HepG2 (cell line): ENCODE results near the gene SLC17A9. TPM values are rescaled to one million over a fixed set of nuclear protein-coding genes. Genes with fewer than 3 reads are reported as not detected.

Experiments used
- ATF1 ChIP-seq: IDR thresholded peaks from 2 replicates; pipeline ENCODE4 v1.6.1; 2016; ENCODE audit warnings: mild to moderate bottlenecking, control low read depth
- CCAR2 ChIP-seq: fragments of 200-400 bp; formaldehyde crosslinking; optimal IDR thresholded peaks from 2 replicates; pipeline ENCODE3; 2018; ENCODE audit warnings: low read depth, mild to moderate bottlenecking, low read length, moderate library complexity
- DMAP1 ChIP-seq: IDR thresholded peaks from 2 replicates; pipeline ENCODE4 v1.6.1; 2016
- FOXA3 ChIP-seq: IDR thresholded peaks from 2 replicates; pipeline ENCODE4 v1.6.1; 2016; ENCODE audit warnings: missing genetic modification reagents, missing compliant biosample characterization
- GATAD1 ChIP-seq: IDR thresholded peaks from 2 replicates; pipeline ENCODE4 v1.6.1; 2016; ENCODE audit warnings: missing genetic modification reagents, missing compliant biosample characterization
- MTA3 ChIP-seq: sonication (generic); formaldehyde crosslinking; IDR thresholded peaks from 2 replicates; pipeline ENCODE4 v1.4.0; 2020; ENCODE audit warnings: missing genetic modification reagents
- NFIB ChIP-seq: sonication (generic); formaldehyde crosslinking; IDR thresholded peaks from 2 replicates; pipeline ENCODE4 v1.9.0; 2021; ENCODE audit warnings: missing genetic modification reagents, mild to moderate bottlenecking, borderline replicate concordance
- NFYB ChIP-seq: sonication (generic); formaldehyde crosslinking; IDR thresholded peaks from 2 replicates; pipeline ENCODE4 v1.4.0; 2020; ENCODE audit warnings: missing genetic modification reagents
- PHF8 ChIP-seq: sonication (generic); formaldehyde crosslinking; IDR thresholded peaks from 2 replicates; pipeline ENCODE4 v1.5.0; 2020; ENCODE audit warnings: missing genetic modification reagents
- REPIN1 ChIP-seq: sonication (generic); formaldehyde crosslinking; IDR thresholded peaks from 2 replicates; pipeline ENCODE4 v1.8.0; 2022; ENCODE audit warnings: missing genetic modification reagents, low read depth, mild to moderate bottlenecking, borderline replicate concordance
- RFX3 ChIP-seq: IDR thresholded peaks from 2 replicates; pipeline ENCODE4 v1.6.1; 2016; ENCODE audit warnings: missing biosample characterization, missing genetic modification reagents
- SETDB1 ChIP-seq: sonication (generic); formaldehyde crosslinking; IDR thresholded peaks from 2 replicates; pipeline ENCODE4 v1.5.1; 2020; ENCODE audit warnings: missing genetic modification reagents, mild to moderate bottlenecking, borderline replicate concordance
- ZFAT ChIP-seq: sonication (generic); formaldehyde crosslinking; conservative IDR thresholded peaks from 2 replicates; pipeline ENCODE4 v1.8.1; 2023; ENCODE audit warnings: missing genetic modification reagents, inconsistent platforms
- ZMYM4 ChIP-seq: sonication (generic); formaldehyde crosslinking; IDR thresholded peaks from 2 replicates; pipeline ENCODE4 v1.8.1; 2023; ENCODE audit warnings: mild to moderate bottlenecking, missing genetic modification reagents
- ZNF136 ChIP-seq: sonication (generic); formaldehyde crosslinking; IDR thresholded peaks from 2 replicates; pipeline ENCODE4 v1.8.1; 2022; ENCODE audit warnings: low read depth, mild to moderate bottlenecking, moderate library complexity, missing genetic modification reagents
- ZNF264 ChIP-seq: sonication (generic); formaldehyde crosslinking; IDR thresholded peaks from 2 replicates; pipeline ENCODE4 v1.4.0; 2020; ENCODE audit warnings: missing genetic modification reagents
- ZNF343 ChIP-seq: sonication (generic); formaldehyde crosslinking; IDR thresholded peaks from 2 replicates; pipeline ENCODE4 v1.4.0; 2020; ENCODE audit warnings: mild to moderate bottlenecking, missing genetic modification reagents
- ZNF687 ChIP-seq: sonication (generic); formaldehyde crosslinking; IDR thresholded peaks from 2 replicates; pipeline ENCODE4 v1.5.1; 2020; ENCODE audit warnings: mild to moderate bottlenecking, missing genetic modification reagents, moderate library complexity
- ZNF713 ChIP-seq: sonication (generic); formaldehyde crosslinking; IDR thresholded peaks from 2 replicates; pipeline ENCODE4 v1.4.0; 2020; ENCODE audit warnings: mild to moderate bottlenecking, missing genetic modification reagents
- ZNF816 ChIP-seq: sonication (generic); formaldehyde crosslinking; IDR thresholded peaks from 2 replicates; pipeline ENCODE4 v1.8.0; 2022; ENCODE audit warnings: missing genetic modification reagents, mild to moderate bottlenecking, borderline replicate concordance
- ZSCAN22 ChIP-seq: sonication (generic); formaldehyde crosslinking; IDR thresholded peaks from 2 replicates; pipeline ENCODE4 v1.4.0; 2020; ENCODE audit warnings: mild to moderate bottlenecking, missing genetic modification reagents
- polyA plus RNA-seq, 8 experiments: library from polyadenylated mRNA; depleted of rRNA in 3 of 8; stranded (reverse) in 7 of 8; unstranded in 1 of 8; fragments of >200 nt; fragmentation: Illumina TruSeq in 4 of 8; extraction: Trizol in 4 of 8; gene quantifications; 2 replicates each; pipeline versions ENCODE4 v1.2.1 to v1.2.3, GENCODE V29; 2011 to 2016; ENCODE audit warnings: low read depth in 4 of 8, missing spikeins in 1 of 8, mixed read lengths in 1 of 8; ENCODE audit not compliant: insufficient read depth in 1 of 8
- total RNA-seq, 5 experiments: library from RNA; depleted of rRNA; stranded (reverse); fragments of >200 nt; fragmentation: Illumina TruSeq; extraction: Trizol; gene quantifications; 2 replicates each; pipeline ENCODE4 v1.2.3, GENCODE V29; 2016; ENCODE audit warnings: low read depth in 1 of 5
- TF ChIP-seq, protein P1 (sequence below): sonication (generic); formaldehyde crosslinking; IDR thresholded peaks from 2 replicates; pipeline ENCODE4 v1.4.0; 2020; ENCODE audit warnings: missing genetic modification reagents
- TF ChIP-seq, protein P2 (sequence below): sonication (generic); formaldehyde crosslinking; IDR thresholded peaks from 2 replicates; pipeline ENCODE4 v1.5.1; 2020; ENCODE audit warnings: mild to moderate bottlenecking, moderate library complexity, missing genetic modification reagents

Gene SLC17A9
- total and polyA plus RNA-seq, 2 of the 13 experiments (the other 11 are each of a cell fraction or from before 2014, with no cell fraction given), result 110 to 191 TPM

GRCh38 chr20:62938105-62938888 is 14.2 kb upstream of the SLC17A9 start, which contains the start of gene GID8 (continued):
- 0 out of 2 replicates have a peak, but pooled peaks have one; percentile 58 for TF ChIP-seq ZNF687 (CRISPR knock-in tag)
- no peak; the same call in 1 of the 2 replicates for TF ChIP-seq GATAD1 (CRISPR knock-in tag)
- TF ChIP-seq ZNF264 (CRISPR knock-in tag), result no peak
- no peak for TF ChIP-seq REPIN1
- no peak; the same call in 1 of the 2 replicates for TF ChIP-seq PHF8 (CRISPR knock-in tag)
- no peak for TF ChIP-seq ZNF136 (CRISPR knock-in tag)
- TF ChIP-seq, protein P1, sequence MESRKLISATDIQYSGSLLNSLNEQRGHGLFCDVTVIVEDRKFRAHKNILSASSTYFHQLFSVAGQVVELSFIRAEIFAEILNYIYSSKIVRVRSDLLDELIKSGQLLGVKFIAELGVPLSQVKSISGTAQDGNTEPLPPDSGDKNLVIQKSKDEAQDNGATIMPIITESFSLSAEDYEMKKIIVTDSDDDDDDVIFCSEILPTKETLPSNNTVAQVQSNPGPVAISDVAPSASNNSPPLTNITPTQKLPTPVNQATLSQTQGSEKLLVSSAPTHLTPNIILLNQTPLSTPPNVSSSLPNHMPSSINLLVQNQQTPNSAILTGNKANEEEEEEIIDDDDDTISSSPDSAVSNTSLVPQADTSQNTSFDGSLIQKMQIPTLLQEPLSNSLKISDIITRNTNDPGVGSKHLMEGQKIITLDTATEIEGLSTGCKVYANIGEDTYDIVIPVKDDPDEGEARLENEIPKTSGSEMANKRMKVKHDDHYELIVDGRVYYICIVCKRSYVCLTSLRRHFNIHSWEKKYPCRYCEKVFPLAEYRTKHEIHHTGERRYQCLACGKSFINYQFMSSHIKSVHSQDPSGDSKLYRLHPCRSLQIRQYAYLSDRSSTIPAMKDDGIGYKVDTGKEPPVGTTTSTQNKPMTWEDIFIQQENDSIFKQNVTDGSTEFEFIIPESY (CRISPR knock-in tag), result no peak
- TF ChIP-seq NFIB, result no peak
- TF ChIP-seq ZMYM4 (CRISPR knock-in tag), result no peak
- TF ChIP-seq ZSCAN22, result no peak; the same call in 1 of the 2 replicates
- TF ChIP-seq ZNF713 (CRISPR knock-in tag), result no peak
- TF ChIP-seq RFX3 (CRISPR knock-in tag), result no peak
- no peak for TF ChIP-seq ATF1 (CRISPR knock-in tag)
- no peak; the same call in 1 of the 2 replicates for TF ChIP-seq DMAP1
- TF ChIP-seq SETDB1 (CRISPR knock-in tag), result no peak
- no peak for TF ChIP-seq NFYB (CRISPR knock-in tag)
- TF ChIP-seq FOXA3 (CRISPR knock-in tag), result no peak
- TF ChIP-seq ZFAT (CRISPR knock-in tag), result 0 out of 2 replicates have a peak, but pooled peaks have one; percentile 36
- TF ChIP-seq, protein P2, sequence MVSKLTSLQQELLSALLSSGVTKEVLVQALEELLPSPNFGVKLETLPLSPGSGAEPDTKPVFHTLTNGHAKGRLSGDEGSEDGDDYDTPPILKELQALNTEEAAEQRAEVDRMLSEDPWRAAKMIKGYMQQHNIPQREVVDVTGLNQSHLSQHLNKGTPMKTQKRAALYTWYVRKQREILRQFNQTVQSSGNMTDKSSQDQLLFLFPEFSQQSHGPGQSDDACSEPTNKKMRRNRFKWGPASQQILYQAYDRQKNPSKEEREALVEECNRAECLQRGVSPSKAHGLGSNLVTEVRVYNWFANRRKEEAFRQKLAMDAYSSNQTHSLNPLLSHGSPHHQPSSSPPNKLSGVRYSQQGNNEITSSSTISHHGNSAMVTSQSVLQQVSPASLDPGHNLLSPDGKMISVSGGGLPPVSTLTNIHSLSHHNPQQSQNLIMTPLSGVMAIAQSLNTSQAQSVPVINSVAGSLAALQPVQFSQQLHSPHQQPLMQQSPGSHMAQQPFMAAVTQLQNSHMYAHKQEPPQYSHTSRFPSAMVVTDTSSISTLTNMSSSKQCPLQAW (CRISPR knock-in tag), result peak; percentile 54; the same call in 1 of the 2 replicates
- TF ChIP-seq ZNF343, result no peak
- TF ChIP-seq ZNF816 (CRISPR knock-in tag), result no peak
- no peak for TF ChIP-seq MTA3 (CRISPR knock-in tag)
- TF ChIP-seq CCAR2, result no peak
